ENCODE results near the gene PRRT1B.

- TF ChIP-seq CTCF (conservative IDR thresholded peaks at IDR 0.05) (no peak), ZFX (IDR thresholded peaks at IDR 0.05) (no peak)
Measured at GRCh38 chr9:131499254-131499767, 46.0 kb upstream of the PRRT1B start.
